Retina (tissue), 1 donor: Measurements from ENCODE around the gene MYH16.
"Not testable (repeated sequence)": the region's sequence is repeated elsewhere in the genome, so short reads cannot be mapped to it uniquely, and the experiment has no call there.

Experiments used
- DNase-seq: peaks from one replicate; pipeline ENCODE4 v3.0.0-alpha.2; 2016

MYH16 gene

DNA sequence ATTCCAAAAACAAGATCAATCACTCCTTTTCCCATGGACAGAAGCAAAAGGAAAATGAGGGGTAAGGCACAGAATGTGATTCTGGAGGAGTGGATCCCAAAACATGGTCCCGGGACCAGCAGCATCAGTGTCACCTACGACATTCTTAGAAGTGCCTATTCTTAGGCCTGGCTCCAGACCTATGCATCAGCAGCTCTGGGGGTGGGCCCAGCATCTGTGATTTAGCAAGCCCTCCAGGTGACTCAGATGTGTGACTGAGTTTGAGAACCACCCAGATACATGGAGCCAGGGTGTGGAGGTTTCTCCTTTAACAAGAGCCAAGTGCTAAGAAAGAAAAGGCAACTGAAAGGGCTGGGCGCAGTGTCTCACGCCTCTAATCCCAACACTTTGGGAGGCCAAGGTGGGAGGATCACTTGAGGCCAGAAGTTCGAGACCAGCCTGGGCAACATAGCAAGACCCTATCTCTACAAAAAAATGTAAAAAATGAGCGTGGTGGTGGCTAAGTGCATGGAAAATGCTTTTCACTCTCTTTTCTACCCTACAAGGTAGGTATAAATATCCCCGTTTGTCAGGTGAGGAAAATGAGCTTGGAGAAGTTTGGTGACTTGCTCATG, 35.9 kb downstream of the MYH16 start:
- no peak for DNase-seq

GRCh38 chr7:99309111-99309510, 36.5 kb downstream of the MYH16 start:
- no peak for DNase-seq

GRCh38 chr7:99310004-99310403, 37.4 kb downstream of the MYH16 start:
- no peak for DNase-seq

GRCh38 chr7:99311702-99312101, 39.1 kb downstream of the MYH16 start:
- DNase-seq: no peak

DNA sequence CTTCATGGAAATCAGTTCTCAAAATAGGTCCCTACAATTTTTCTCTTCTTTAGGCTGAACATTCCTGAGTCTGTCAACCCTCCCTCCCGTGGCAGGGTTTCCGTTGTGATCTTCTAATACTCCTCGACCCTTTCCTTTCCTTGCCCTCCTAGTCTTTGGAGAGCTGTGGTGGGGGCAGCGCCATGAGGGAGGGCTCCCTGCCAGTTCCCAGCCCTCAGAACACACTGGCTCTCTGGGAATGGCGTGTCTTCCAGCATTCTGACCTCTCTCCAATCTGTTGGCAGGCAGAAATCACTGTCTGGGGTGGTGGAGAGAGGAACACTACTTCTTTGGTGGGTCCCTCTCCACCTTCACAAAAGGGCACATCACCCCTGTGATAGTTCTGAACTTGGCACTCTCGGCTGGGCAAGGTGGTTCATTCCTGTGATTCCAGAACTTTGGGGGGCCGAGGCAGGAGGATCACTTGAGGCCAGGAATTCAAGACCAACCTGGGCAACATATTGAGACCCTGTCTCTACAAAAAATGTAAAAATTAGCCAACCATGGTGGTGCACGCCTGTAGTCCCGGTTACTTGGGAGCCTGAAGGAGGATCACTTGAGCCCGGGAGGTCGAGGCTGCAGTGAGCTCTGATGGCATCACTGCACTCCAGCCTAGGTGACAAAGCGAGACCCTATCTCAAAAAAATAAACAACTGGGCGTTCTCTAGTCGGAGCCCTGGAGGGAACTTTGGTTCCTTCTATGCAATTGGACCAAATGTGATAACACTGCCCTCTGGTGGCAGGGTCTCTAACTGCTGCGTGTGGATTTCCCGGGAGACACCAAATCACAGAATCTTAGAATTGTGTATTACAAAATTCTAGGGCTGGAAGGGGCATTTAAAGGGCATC, 39.9 kb downstream of the MYH16 start:
- peak; percentile 74 for DNase-seq

DNA sequence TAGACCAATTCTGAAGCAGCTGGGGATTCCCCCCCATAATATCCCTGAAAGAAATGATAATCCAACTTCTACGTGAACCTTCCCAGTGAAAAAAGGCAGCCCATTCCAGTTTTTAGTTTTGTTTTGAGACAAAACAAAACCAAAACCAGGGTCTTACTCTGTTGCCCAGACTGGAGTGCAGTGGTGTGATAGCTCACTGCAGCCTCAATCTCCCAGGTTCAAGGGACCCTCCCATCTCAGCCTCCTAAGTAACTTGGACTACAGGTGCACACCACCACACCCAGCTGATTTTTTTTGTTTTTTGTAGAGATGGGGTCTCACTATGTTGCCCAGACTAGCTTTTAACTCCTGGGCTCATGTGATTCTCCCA, 40.5 kb downstream of the MYH16 start:
- DNase-seq: no peak

DNA sequence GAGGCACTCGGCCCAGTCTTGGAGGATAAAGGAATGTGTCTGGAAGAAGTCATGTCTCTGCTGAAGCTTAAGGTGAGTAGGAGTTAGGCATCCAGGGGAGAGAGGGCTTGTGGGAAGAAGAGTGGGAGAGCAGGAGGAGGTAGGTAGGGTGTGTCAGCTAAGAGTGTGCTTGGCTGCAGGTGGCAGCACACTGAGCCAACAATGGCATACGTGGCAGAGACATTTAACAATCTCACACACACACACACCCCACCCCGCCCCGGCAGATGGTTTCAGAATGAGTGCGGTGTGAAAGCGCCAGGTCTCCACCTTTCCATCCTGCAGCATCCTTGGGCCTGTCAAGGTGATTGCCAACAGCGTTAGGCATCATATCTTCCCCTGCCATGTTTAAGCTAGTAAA, 41.9 kb downstream of the MYH16 start:
- no peak for DNase-seq

- DNase-seq: no peak
Observed at GRCh38 chr7:99320371-99320770, 47.7 kb downstream of the MYH16 start.

DNA sequence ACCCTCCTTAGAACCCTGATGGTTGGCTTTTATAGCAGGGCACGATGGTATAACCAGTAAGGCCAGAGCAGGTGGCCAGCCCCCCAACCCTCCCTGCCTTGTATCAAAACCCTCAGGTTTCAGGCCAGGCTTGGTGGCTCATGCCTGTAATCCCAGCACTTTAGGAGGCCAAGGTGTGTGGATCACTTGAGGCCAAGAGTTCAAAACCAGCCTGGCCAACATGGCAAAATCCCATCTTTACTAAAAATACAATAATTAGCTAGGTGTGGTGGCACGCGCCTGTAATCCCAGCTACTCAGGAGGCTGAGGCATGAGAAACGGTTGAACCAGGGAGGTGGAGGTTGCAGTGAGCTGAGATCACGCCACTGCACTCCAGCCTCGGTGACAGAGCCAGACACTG, 50.0 kb downstream of the MYH16 start:
- DNase-seq: not testable (repeated sequence)

GRCh38 chr7:99324559-99324958, 51.9 kb downstream of the MYH16 start:
- DNase-seq: peak; percentile 3

DNA sequence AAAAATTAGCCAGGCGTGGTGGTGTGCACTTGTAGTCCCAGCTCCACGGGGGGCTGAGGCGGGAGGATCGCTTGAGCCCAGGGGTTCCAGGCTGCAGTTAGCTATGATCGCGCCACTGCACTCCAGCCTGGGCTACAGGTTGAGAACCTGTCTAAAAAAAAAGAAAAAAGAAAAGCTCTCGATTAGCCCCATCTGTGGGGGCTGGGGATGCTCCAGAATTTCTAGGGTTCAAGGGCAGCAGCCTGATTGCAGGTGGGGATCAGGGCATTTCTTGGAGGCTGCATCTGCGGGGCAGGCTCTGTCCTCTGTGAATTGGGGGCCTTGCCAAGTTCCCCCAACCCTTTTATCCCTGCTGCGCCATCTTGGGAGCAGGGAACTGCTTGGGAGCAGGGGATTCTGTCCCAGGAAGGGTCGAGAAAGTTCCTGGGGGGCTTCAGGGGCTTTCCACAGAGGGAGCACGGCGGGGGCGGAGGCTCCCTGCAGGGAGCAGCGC, 52.4 kb downstream of the MYH16 start:
- no peak for DNase-seq

DNA sequence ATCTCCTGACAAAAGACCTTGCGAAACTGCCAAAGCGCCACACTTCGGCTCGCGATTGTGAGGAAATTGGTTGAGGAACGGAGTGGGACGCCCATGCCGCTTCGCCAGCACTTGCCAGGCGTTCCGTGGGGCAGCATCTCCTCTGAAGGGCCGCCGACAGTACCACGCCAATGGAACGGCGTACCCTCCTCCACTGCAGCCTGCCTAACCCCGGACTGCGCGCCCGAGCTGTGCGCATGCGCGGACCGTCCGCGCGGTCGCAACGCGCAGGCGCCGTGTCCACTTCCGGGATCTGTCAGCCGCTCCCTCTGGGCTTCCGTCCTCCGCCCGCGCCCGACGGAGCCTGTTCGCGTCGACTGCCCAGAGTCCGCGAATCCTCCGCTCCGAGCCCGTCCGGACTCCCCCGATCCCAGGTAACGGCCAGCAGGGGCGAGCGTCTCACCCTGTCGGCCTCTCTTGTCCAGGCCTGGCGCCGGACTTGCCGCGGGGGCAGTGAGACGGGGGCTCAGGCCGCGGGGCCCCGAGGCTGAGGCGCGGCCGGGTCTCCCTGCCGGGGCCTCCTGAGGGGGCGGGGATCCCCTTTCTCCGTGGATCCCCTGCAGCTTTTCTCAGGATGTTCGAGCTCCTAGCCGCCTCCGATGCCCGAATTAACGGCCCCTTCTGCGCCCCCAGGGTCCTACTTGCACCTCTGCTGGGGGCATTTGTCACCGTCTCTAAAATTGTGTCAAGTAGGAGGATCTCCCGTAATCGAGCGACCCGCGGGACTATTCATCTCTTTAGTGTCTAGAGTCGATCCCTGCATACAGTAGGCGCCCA, 53.2 kb downstream of the MYH16 start, which contains the start of gene ARPC1A:
ARPC1A (plus strand) TSS at position 307 of the 816 bp plus-strand sequence. CDS start 7,456 bp downstream, outside the sequence.
- peak; percentile 97 for DNase-seq

DNA sequence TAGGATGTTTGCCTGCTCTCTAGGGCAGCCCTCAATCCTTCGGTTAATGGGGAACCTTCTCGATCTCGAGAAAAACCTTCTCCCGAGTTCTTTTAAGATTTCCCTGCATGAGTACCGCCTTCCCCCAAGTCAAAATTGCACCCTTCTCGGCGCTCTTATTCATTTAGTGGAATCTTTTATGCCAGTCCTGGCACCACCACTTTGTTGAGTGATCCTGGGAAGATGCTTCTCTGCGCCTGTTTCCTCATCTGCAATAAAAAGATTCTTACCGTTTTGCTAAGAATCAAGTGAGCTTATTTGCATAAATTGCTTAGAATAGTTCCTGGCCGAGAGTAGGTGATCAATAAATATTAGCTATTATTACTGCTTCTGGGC, 53.8 kb downstream of the MYH16 start:
- no peak for DNase-seq

- not testable (repeated sequence) for DNase-seq
Observed at GRCh38 chr7:99330314-99330961, 57.8 kb downstream of the MYH16 start.

- DNase-seq: no peak
Observed at GRCh38 chr7:99331002-99331401, 58.4 kb downstream of the MYH16 start.

- no peak for DNase-seq
Observed at GRCh38 chr7:99339595-99339994, 67.0 kb downstream of the MYH16 start.

GRCh38 chr7:99340659-99341058, 68.0 kb downstream of the MYH16 start:
- DNase-seq: no peak

DNA sequence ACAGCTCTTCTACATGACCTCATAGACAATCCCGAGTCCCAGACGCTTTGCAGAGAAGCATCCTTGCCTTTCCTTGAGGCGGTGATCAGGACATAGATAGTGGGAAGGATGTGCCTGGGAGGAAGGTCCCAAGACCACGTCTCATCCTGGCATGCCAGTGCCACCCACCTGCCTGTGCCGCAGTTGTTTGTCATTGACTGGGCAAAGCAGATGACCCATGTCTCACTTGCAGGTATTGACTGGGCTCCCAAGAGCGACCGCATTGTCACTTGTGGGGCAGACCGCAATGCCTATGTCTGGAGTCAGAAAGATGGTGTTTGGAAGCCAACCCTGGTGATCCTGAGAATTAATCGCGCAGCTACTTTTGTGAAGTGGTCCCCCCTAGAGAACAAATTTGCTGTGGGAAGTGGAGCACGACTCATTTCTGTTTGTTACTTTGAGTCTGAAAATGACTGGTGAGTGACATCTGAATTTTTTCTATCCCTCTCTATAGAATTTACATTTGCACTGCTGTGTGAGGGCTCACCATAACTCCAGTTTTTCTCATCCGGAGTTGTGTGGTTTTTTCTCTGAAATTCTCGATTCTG, 71.5 kb downstream of the MYH16 start:
- DNase-seq: no peak

DNA sequence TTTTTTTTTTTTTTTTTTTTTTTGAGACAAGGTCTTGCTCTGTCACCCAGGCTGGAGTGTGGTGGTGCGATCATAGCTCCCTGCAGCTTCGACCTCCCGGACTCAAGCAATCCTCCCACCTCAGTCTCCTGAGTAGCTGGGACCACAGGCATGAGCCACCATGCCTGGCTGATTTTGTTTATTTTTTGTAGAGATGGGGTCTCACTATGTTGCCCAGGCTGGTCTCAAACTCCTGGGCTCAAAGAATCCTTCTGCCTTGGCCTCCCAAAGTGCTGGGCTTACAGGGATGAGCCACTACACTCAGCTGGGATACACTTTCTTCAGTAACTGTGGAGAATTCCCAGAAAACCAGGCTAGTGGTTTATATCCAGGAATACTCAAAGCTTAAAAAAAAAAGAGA, 78.0 kb downstream of the MYH16 start:
- not testable (repeated sequence) for DNase-seq

- no peak for DNase-seq
Observed at GRCh38 chr7:99352247-99352646, 79.6 kb downstream of the MYH16 start.

DNA sequence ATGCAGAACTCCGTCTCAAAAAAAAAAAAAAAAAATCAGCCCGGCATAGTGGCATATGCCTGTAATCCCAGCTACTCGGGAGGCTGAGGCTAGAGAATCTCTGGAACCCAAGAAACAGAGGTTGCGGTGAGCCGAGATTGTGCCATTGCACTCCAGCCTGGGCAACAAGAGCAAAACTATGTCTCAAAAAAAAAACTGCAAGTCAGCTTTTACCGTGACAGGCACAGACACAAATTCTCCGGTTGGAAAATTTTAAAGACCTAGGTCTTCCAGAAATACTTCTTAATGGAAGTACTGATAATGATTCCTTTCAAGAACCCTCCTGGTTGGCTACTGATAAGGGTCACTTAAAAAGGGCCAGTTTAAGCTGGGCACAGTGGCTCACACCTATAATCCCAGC, 82.5 kb downstream of the MYH16 start:
- DNase-seq: no peak
